ENCODE results near the gene MYL5.

DNA sequence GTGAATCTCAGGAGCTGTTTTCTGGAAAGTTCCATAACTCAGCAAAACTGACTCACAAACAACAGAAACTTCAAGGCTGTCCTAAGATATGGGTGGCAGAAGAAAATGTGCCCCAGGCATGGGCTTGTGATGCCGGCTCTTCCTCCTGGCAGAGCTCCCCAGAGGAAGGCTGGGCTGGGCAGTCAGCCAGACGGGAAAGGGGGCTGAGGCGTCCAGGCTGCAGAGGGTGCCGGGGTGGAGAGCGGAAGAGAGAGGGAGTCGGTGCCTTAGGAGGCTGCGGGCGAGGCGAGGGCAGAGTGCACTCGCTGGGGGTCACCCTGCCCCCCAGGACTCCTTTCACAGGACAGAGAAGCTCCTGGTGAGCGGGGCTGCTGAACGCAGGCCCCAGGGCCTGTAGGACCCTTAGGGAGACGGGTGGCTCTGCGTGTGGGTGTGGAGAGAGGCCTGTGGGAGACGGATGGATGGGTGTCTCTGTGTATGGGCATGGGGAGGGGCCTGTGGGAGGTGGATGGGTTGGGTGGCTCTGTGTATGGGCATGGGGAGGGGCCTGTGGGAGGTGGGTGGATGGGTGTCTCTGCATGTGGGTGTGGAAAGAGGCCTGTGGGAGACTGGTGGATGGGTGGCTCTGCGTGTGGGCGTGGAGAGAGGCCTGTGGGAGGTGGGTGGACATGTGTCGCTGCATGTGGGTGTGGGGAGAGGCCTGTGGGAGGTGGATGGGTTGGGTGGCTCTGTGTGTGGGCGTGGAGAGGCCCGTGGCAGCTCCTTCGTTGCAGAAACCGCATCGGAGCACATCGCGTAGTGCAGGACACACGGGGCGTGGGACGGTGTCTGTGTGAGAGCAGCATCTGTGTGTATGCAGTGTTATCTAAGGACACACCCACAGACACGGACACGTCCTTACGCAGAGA, 47.2 kb downstream of the MYL5 start:
- TF ChIP-seq, protein P1, sequence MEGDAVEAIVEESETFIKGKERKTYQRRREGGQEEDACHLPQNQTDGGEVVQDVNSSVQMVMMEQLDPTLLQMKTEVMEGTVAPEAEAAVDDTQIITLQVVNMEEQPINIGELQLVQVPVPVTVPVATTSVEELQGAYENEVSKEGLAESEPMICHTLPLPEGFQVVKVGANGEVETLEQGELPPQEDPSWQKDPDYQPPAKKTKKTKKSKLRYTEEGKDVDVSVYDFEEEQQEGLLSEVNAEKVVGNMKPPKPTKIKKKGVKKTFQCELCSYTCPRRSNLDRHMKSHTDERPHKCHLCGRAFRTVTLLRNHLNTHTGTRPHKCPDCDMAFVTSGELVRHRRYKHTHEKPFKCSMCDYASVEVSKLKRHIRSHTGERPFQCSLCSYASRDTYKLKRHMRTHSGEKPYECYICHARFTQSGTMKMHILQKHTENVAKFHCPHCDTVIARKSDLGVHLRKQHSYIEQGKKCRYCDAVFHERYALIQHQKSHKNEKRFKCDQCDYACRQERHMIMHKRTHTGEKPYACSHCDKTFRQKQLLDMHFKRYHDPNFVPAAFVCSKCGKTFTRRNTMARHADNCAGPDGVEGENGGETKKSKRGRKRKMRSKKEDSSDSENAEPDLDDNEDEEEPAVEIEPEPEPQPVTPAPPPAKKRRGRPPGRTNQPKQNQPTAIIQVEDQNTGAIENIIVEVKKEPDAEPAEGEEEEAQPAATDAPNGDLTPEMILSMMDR (IDR thresholded peaks at IDR 0.05), result no peak
- TF ChIP-seq POLR2AphosphoS5 (IDR thresholded peaks at IDR 0.05), result no peak
- TF ChIP-seq POLR2A (IDR thresholded peaks at IDR 0.05), result no peak
- TF ChIP-seq EP300 (IDR thresholded peaks at IDR 0.05; ENCODE audit: low read depth), result no peak
